ENCODE measurements around the gene PNMA1.
A peak's percentile ranks its signal among the peaks of the same experiment; 100 is the strongest.

The PNMA1 gene

GRCh38 chr14:73747379-73748211 lies 33.4 kb upstream of the PNMA1 start:
- Histone ChIP-seq H3K4me1 (ENCODE audit: insufficient read depth, low read length) (peaks cover 21% of the 10 kb centered on the region), H3K9ac (ENCODE audit: low read depth, low read length) (no peak overlapping the region), H3K27me3 (ENCODE audit: insufficient read depth, low read length) (no peaks in the 10 kb centered on the region), H3K36me3 (ENCODE audit: insufficient read depth, low read depth, low read length) (no peaks in the 10 kb centered on the region), H3K9me3 (ENCODE audit: insufficient read depth, low read depth, low read length) (no peaks in the 10 kb centered on the region), H3K27ac (ENCODE audit: low read length) (no peak overlapping the region), H3K4me3 (ENCODE audit: low read length) (no peak overlapping the region)

- Histone ChIP-seq H3K9me3 (ENCODE audit: insufficient read depth, low read depth, low read length) (no peaks in the 10 kb centered on the region), H3K27me3 (ENCODE audit: insufficient read depth, low read length) (no peaks in the 10 kb centered on the region), H3K27ac (ENCODE audit: low read length) (no peak overlapping the region), H3K36me3 (ENCODE audit: insufficient read depth, low read depth, low read length) (no peaks in the 10 kb centered on the region), H3K4me1 (ENCODE audit: insufficient read depth, low read length) (peaks cover 29% of the 10 kb centered on the region), H3K9ac (ENCODE audit: low read depth, low read length) (0 out of 2 replicates have a peak overlapping the region, but pooled peaks have one; percentile 52), H3K4me3 (ENCODE audit: low read length) (no peak overlapping the region)
Observed at GRCh38 chr14:73746520-73747378, 32.6 kb upstream of the PNMA1 start.

GRCh38 chr14:73745571-73746519 lies 31.7 kb upstream of the PNMA1 start:
- no peak overlapping the region for H3K27ac ChIP-seq (ENCODE audit: low read length)
- H3K9ac ChIP-seq (ENCODE audit: low read depth, low read length) = peak overlapping the region; percentile 52; the same call in 1 of the 2 replicates
- H3K27me3 ChIP-seq (ENCODE audit: insufficient read depth, low read length) = no peaks in the 10 kb centered on the region
- H3K4me3 ChIP-seq (ENCODE audit: low read length) = no peak overlapping the region
- H3K4me1 ChIP-seq (ENCODE audit: insufficient read depth, low read length) = peaks cover 34% of the 10 kb centered on the region
- no peaks in the 10 kb centered on the region for H3K9me3 ChIP-seq (ENCODE audit: insufficient read depth, low read depth, low read length)
- no peaks in the 10 kb centered on the region for H3K36me3 ChIP-seq (ENCODE audit: insufficient read depth, low read depth, low read length)

GRCh38 chr14:73744874-73745529 lies 30.8 kb upstream of the PNMA1 start:
- no peaks in the 10 kb centered on the region for H3K36me3 ChIP-seq (ENCODE audit: insufficient read depth, low read depth, low read length)
- no peaks in the 10 kb centered on the region for H3K9me3 ChIP-seq (ENCODE audit: insufficient read depth, low read depth, low read length)
- no peak overlapping the region for H3K4me3 ChIP-seq (ENCODE audit: low read length)
- H3K4me1 ChIP-seq (ENCODE audit: insufficient read depth, low read length) = peaks cover 38% of the 10 kb centered on the region
- H3K27ac ChIP-seq (ENCODE audit: low read length) = no peak overlapping the region
- no peaks in the 10 kb centered on the region for H3K27me3 ChIP-seq (ENCODE audit: insufficient read depth, low read length)
- H3K9ac ChIP-seq (ENCODE audit: low read depth, low read length) = no peak overlapping the region

GRCh38 chr14:73744175-73744867 lies 30.1 kb upstream of the PNMA1 start:
- Histone ChIP-seq H3K27me3 (ENCODE audit: insufficient read depth, low read length) (no peaks in the 10 kb centered on the region), H3K9ac (ENCODE audit: low read depth, low read length) (no peak overlapping the region), H3K4me3 (ENCODE audit: low read length) (no peak overlapping the region), H3K36me3 (ENCODE audit: insufficient read depth, low read depth, low read length) (no peaks in the 10 kb centered on the region), H3K4me1 (ENCODE audit: insufficient read depth, low read length) (peaks cover 38% of the 10 kb centered on the region), H3K9me3 (ENCODE audit: insufficient read depth, low read depth, low read length) (no peaks in the 10 kb centered on the region), H3K27ac (ENCODE audit: low read length) (no peak overlapping the region)

- Histone ChIP-seq H3K9me3 (ENCODE audit: insufficient read depth, low read depth, low read length) (no peaks in the 10 kb centered on the region), H3K27me3 (ENCODE audit: insufficient read depth, low read length) (no peaks in the 10 kb centered on the region), H3K4me3 (ENCODE audit: low read length) (no peak overlapping the region), H3K36me3 (ENCODE audit: insufficient read depth, low read depth, low read length) (no peaks in the 10 kb centered on the region), H3K27ac (ENCODE audit: low read length) (no peak overlapping the region), H3K4me1 (ENCODE audit: insufficient read depth, low read length) (peaks cover 38% of the 10 kb centered on the region), H3K9ac (ENCODE audit: low read depth, low read length) (no peak overlapping the region)
Observed at GRCh38 chr14:73743431-73743931, 29.3 kb upstream of the PNMA1 start.

- no peak overlapping the region for H3K27ac ChIP-seq (ENCODE audit: low read length)
- H3K36me3 ChIP-seq (ENCODE audit: insufficient read depth, low read depth, low read length) = no peaks in the 10 kb centered on the region
- H3K27me3 ChIP-seq (ENCODE audit: insufficient read depth, low read length) = no peaks in the 10 kb centered on the region
- peaks cover 38% of the 10 kb centered on the region for H3K4me1 ChIP-seq (ENCODE audit: insufficient read depth, low read length)
- H3K9ac ChIP-seq (ENCODE audit: low read depth, low read length) = peak overlapping the region; percentile 68; the same call in 1 of the 2 replicates
- no peaks in the 10 kb centered on the region for H3K9me3 ChIP-seq (ENCODE audit: insufficient read depth, low read depth, low read length)
- H3K4me3 ChIP-seq (ENCODE audit: low read length) = no peak overlapping the region
Observed at GRCh38 chr14:73742520-73743238, 28.5 kb upstream of the PNMA1 start.

GRCh38 chr14:73741876-73742519 lies 27.8 kb upstream of the PNMA1 start:
- Histone ChIP-seq H3K4me3 (ENCODE audit: low read length) (peak overlapping the region; percentile 36; the same call in 1 of the 2 replicates), H3K36me3 (ENCODE audit: insufficient read depth, low read depth, low read length) (0 out of 2 replicates have a peak, but pooled peaks cover 2% of the 10 kb centered on the region), H3K9ac (ENCODE audit: low read depth, low read length) (peak overlapping the region; percentile 68; the same call in 1 of the 2 replicates)

GRCh38 chr14:73741386-73741875 lies 27.2 kb upstream of the PNMA1 start:
- Histone ChIP-seq H3K4me1 (ENCODE audit: insufficient read depth, low read length) (peaks cover 28% of the 10 kb centered on the region), H3K36me3 (ENCODE audit: insufficient read depth, low read depth, low read length) (0 out of 2 replicates have a peak, but pooled peaks cover 7% of the 10 kb centered on the region), H3K27me3 (ENCODE audit: insufficient read depth, low read length) (no peaks in the 10 kb centered on the region), H3K27ac (ENCODE audit: low read length) (no peak overlapping the region), H3K4me3 (ENCODE audit: low read length) (peak overlapping the region; percentile 41; the same call in 1 of the 2 replicates), H3K9ac (ENCODE audit: low read depth, low read length) (peak overlapping the region; percentile 68; the same call in 1 of the 2 replicates), H3K9me3 (ENCODE audit: insufficient read depth, low read depth, low read length) (no peaks in the 10 kb centered on the region)

More at GRCh38 chr14:73741876-73742519, 27.8 kb upstream of the PNMA1 start:
- Histone ChIP-seq H3K9me3 (ENCODE audit: insufficient read depth, low read depth, low read length) (no peaks in the 10 kb centered on the region), H3K4me1 (ENCODE audit: insufficient read depth, low read length) (peaks cover 34% of the 10 kb centered on the region), H3K27me3 (ENCODE audit: insufficient read depth, low read length) (no peaks in the 10 kb centered on the region), H3K27ac (ENCODE audit: low read length) (no peak overlapping the region)
